Coronary artery (tissue), 2 donors: ENCODE measurements around the gene PDE12.

Experiments used
- DNase-seq: peaks from one replicate; pipeline ENCODE4 v3.0.0-alpha.2; 2017; ENCODE audit warnings: low spot score
- H3K27ac ChIP-seq, 2 donors: fragments of 200-600 bp; sonication (generic); one replicate each; pipeline ENCODE4 v1.5.1; 2016 to 2019
- H3K4me3 ChIP-seq: fragments of 200-600 bp; sonication (generic); 2 replicates; pipeline ENCODE4 v1.5.1; 2016; ENCODE audit warnings: mild to moderate bottlenecking, moderate library complexity
- CTCF ChIP-seq: fragments of 200-600 bp; sonication (generic); IDR thresholded peaks from one replicate; pipeline ENCODE4 v1.5.1; 2019; ENCODE audit warnings: antibody characterized with exemption

The PDE12 gene

GRCh38 chr3:57587905-57588304 is 31.8 kb downstream of the PDE12 start:
- H3K4me3 ChIP-seq = no peak overlapping the region
- H3K27ac ChIP-seq = no peak overlapping the region
- TF ChIP-seq CTCF = no peak
- no peak for DNase-seq

- no peak for DNase-seq
- TF ChIP-seq CTCF = no peak
- peak overlapping the region; percentile 26 for H3K4me3 ChIP-seq
- H3K27ac ChIP-seq = no peak overlapping the region
These were observed 36.2 kb downstream of the PDE12 start for GRCh38 chr3:57592306-57592705.

GRCh38 chr3:57594144-57594543 is 38.1 kb downstream of the PDE12 start:
- no peak for DNase-seq
- H3K4me3 ChIP-seq = peak overlapping the region; percentile 86
- TF ChIP-seq CTCF = no peak
- H3K27ac ChIP-seq = no peak overlapping the region

GRCh38 chr3:57594576-57594975 is 38.5 kb downstream of the PDE12 start:
- peak overlapping the region; percentile 86 for H3K4me3 ChIP-seq
- TF ChIP-seq CTCF = no peak
- no peak for DNase-seq
- H3K27ac ChIP-seq = peak overlapping the region in 1 of 2 donors; percentile 15

GRCh38 chr3:57596495-57597126 is 40.5 kb downstream of the PDE12 start:
- no peak for TF ChIP-seq CTCF
- peak overlapping the region; percentile 95 to 98 for H3K27ac ChIP-seq
- DNase-seq = peak; percentile 93

GRCh38 chr3:57597127-57597923 is 41.3 kb downstream of the PDE12 start, which contains the start of gene ARF4:
TSS of gene ARF4 (minus strand) at chr3:57597344. CDS start at chr3:57597140, 204 bp downstream.
- Histone ChIP-seq H3K4me3 (peak within 1 kb of the TSS; percentile 86), H3K27ac (peak within 1 kb of the TSS; percentile 96 to 98)
- peak; percentile 100 for DNase-seq
- no peak for TF ChIP-seq CTCF

More at GRCh38 chr3:57596495-57597126, 40.5 kb downstream of the PDE12 start:
- H3K4me3 ChIP-seq = peak overlapping the region; percentile 86
